ENCODE results near the gene PKHD1. TPM values are rescaled to one million over a fixed set of nuclear protein-coding genes. Genes with fewer than 3 reads are reported as not detected.

PKHD1 gene
- total RNA-seq, 1 experiment from 2014 or later, result not detected

DNA sequence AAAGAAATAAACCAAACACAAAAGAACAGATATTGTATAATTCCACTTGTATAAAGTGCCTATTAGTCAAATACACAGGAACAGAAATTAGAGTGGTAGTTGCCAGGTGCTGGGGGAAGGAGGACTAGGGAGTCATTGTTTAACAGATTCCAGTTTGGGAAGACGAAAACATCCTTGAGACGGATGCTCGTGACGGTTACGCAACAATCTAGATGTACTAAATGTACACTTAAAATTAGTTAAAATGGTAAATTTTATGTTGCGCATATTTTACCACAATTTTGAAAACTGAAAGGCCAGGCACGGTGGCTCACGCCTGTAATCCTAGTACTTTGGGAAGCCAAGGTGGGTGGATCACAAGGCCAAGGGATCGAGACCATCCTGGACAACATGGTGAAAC, 111.0 kb downstream of the PKHD1 start:
- Histone ChIP-seq H3K27me3 (ENCODE audit: control insufficient read depth, insufficient read depth, low read length) (no peaks in the 10 kb centered on the region), H3K4me1 (ENCODE audit: control insufficient read depth, insufficient read depth, low read length) (no peaks in the 10 kb centered on the region), H3K9me3 (ENCODE audit: control insufficient read depth, insufficient read depth, low read depth, low read length) (no peaks in the 10 kb centered on the region), H3K4me3 (ENCODE audit: low read depth in 2 of 2, low read length in 2 of 2) (no peak overlapping the region), H3K27ac (ENCODE audit: low read length) (no peak overlapping the region), H3K36me3 (ENCODE audit: control insufficient read depth, insufficient read depth, low read length) (no peaks in the 10 kb centered on the region)
- TF ChIP-seq, protein P1, sequence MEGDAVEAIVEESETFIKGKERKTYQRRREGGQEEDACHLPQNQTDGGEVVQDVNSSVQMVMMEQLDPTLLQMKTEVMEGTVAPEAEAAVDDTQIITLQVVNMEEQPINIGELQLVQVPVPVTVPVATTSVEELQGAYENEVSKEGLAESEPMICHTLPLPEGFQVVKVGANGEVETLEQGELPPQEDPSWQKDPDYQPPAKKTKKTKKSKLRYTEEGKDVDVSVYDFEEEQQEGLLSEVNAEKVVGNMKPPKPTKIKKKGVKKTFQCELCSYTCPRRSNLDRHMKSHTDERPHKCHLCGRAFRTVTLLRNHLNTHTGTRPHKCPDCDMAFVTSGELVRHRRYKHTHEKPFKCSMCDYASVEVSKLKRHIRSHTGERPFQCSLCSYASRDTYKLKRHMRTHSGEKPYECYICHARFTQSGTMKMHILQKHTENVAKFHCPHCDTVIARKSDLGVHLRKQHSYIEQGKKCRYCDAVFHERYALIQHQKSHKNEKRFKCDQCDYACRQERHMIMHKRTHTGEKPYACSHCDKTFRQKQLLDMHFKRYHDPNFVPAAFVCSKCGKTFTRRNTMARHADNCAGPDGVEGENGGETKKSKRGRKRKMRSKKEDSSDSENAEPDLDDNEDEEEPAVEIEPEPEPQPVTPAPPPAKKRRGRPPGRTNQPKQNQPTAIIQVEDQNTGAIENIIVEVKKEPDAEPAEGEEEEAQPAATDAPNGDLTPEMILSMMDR (IDR thresholded peaks at IDR 0.05), result no peak
- no peak for TF ChIP-seq SIN3A (IDR thresholded peaks at IDR 0.05; ENCODE audit: borderline replicate concordance, insufficient read depth, low read depth, low read length)
- no peak for TF ChIP-seq TCF7L2 (IDR thresholded peaks at IDR 0.05; ENCODE audit: low read depth, low read length)
- TF ChIP-seq, protein P2, sequence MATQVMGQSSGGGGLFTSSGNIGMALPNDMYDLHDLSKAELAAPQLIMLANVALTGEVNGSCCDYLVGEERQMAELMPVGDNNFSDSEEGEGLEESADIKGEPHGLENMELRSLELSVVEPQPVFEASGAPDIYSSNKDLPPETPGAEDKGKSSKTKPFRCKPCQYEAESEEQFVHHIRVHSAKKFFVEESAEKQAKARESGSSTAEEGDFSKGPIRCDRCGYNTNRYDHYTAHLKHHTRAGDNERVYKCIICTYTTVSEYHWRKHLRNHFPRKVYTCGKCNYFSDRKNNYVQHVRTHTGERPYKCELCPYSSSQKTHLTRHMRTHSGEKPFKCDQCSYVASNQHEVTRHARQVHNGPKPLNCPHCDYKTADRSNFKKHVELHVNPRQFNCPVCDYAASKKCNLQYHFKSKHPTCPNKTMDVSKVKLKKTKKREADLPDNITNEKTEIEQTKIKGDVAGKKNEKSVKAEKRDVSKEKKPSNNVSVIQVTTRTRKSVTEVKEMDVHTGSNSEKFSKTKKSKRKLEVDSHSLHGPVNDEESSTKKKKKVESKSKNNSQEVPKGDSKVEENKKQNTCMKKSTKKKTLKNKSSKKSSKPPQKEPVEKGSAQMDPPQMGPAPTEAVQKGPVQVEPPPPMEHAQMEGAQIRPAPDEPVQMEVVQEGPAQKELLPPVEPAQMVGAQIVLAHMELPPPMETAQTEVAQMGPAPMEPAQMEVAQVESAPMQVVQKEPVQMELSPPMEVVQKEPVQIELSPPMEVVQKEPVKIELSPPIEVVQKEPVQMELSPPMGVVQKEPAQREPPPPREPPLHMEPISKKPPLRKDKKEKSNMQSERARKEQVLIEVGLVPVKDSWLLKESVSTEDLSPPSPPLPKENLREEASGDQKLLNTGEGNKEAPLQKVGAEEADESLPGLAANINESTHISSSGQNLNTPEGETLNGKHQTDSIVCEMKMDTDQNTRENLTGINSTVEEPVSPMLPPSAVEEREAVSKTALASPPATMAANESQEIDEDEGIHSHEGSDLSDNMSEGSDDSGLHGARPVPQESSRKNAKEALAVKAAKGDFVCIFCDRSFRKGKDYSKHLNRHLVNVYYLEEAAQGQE (IDR thresholded peaks at IDR 0.05; ENCODE audit: insufficient read depth in 1 of 2, low read depth in 2 of 2, low read length in 1 of 2), result no peak
- no peak for TF ChIP-seq POLR2AphosphoS5 (IDR thresholded peaks at IDR 0.05; ENCODE audit: low read depth, low read length)
- ChIA-PET POLR2A (no interaction called here), CTCF (no interaction called here)
- in situ Hi-C loops (cut with HindIII; ENCODE audit: low pct_unique_long_range_greater_than_20kb, low sequenced_read_pairs), result no loop called here
- no peak for DNase-seq (ENCODE audit: low read depth, low spot score)
- no peak for ATAC-seq
- no TSS peak for BruUV-seq (replicated peaks)
- intact Hi-C loops (cut with micrococcal nuclease; ENCODE audit: unreplicated experiment), result no loop called here

DNA sequence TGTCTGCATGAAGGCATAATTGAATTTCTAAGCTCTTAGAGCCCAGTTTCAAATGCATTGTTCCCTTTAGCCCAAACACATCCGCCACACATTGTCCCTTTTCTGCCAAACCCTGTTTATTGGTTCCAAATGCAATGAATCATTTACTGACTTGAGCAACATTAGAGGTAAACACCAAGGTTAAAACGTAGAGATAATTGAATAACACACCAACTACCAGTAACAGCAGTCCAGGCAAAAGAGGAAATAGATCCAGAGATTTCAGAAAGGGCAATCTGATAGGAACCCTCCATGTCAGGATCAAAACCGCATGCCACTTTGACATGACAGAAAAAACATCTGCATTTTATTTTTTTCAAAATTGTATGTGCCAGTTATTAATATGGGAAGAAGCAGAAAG, 114.8 kb downstream of the PKHD1 start:
- TF ChIP-seq SIN3A (IDR thresholded peaks at IDR 0.05; ENCODE audit: borderline replicate concordance, insufficient read depth, low read depth, low read length) (no peak), POLR2AphosphoS5 (IDR thresholded peaks at IDR 0.05; ENCODE audit: low read depth, low read length) (no peak), TCF7L2 (IDR thresholded peaks at IDR 0.05; ENCODE audit: low read depth, low read length) (no peak)
- TF ChIP-seq, protein P2 (IDR thresholded peaks at IDR 0.05; ENCODE audit: insufficient read depth in 1 of 2, low read depth in 2 of 2, low read length in 1 of 2), result no peak
- TF ChIP-seq, protein P1 (IDR thresholded peaks at IDR 0.05), result no peak
- BruUV-seq (replicated peaks), result no TSS peak
- ATAC-seq (no peak), DNase-seq (ENCODE audit: low read depth, low spot score) (no peak)
- POLR2A ChIA-PET, result no interaction called here
- H3K27me3 ChIP-seq (ENCODE audit: control insufficient read depth, insufficient read depth, low read length), result 0 out of 2 replicates have a peak, but pooled peaks cover 3% of the 10 kb centered on the region
- H3K9me3 ChIP-seq (ENCODE audit: control insufficient read depth, insufficient read depth, low read depth, low read length), result no peaks in the 10 kb centered on the region
- CTCF ChIA-PET, result no interaction called here
- in situ Hi-C loops (cut with HindIII; ENCODE audit: low pct_unique_long_range_greater_than_20kb, low sequenced_read_pairs), result no loop called here
- no peak overlapping the region for H3K4me3 ChIP-seq (ENCODE audit: low read depth in 2 of 2, low read length in 2 of 2)
- no peaks in the 10 kb centered on the region for H3K36me3 ChIP-seq (ENCODE audit: control insufficient read depth, insufficient read depth, low read length)
- H3K4me1 ChIP-seq (ENCODE audit: control insufficient read depth, insufficient read depth, low read length), result no peaks in the 10 kb centered on the region
- intact Hi-C loops (cut with micrococcal nuclease; ENCODE audit: unreplicated experiment), result no loop called here
- no peak overlapping the region for H3K27ac ChIP-seq (ENCODE audit: low read length)
